Uterus (tissue), 4 donors: ENCODE measurements around the gene PKN3. TPM values are rescaled to one million over a fixed set of nuclear protein-coding genes. Genes with fewer than 3 reads are reported as not detected.

Experiments
- DNase-seq, 2 donors: peaks; one replicate each; pipeline ENCODE4 v3.0.0-alpha.2; 2019 to 2020
- H3K27ac ChIP-seq, 2 donors: fragments of 200-600 bp; sonication (generic); 1 replicate in 1 of 2; 2 replicates in 1 of 2; pipeline ENCODE4 v1.5.1; 2016 to 2018
- H3K27me3 ChIP-seq, 2 donors: fragments of 200-600 bp; sonication (generic); one replicate each; pipeline ENCODE4 v1.5.1; 2018 to 2019; ENCODE audit warnings: control low read depth in 1 of 2
- H3K36me3 ChIP-seq, 2 donors: fragments of 200-600 bp; sonication (generic); one replicate each; pipeline ENCODE4 v1.5.1; 2019; ENCODE audit warnings: control low read depth in 1 of 2
- H3K4me1 ChIP-seq, 2 donors: fragments of 200-600 bp; sonication (generic); one replicate each; pipeline ENCODE4 v1.5.1; 2018 to 2019; ENCODE audit warnings: control low read depth in 1 of 2
- H3K4me3 ChIP-seq, 2 donors: fragments of 200-600 bp; sonication (generic); 1 replicate in 1 of 2; 2 replicates in 1 of 2; pipeline ENCODE4 v1.5.1; 2018 to 2019; ENCODE audit warnings: mild to moderate bottlenecking in 1 of 2
- H3K9me3 ChIP-seq, 2 donors: fragments of 200-600 bp; sonication (generic); one replicate each; pipeline ENCODE4 v1.5.1; 2019; ENCODE audit warnings: control low read depth in 1 of 2
- CTCF ChIP-seq, 4 experiments: fragments of 200-600 bp in 2 of 4; fragments of 450-650 bp in 2 of 4; sonication (generic) in 2 of 4; IDR thresholded peaks; one replicate each; pipeline ENCODE4 v1.5.1; 2016 to 2019; ENCODE audit warnings: antibody characterized with exemption in 4 of 4, mild to moderate bottlenecking in 2 of 4, moderate library complexity in 1 of 4
- POLR2A ChIP-seq, 2 donors: fragments of 450-650 bp; IDR thresholded peaks; one replicate each; pipeline ENCODE4 v1.6.1; 2016; ENCODE audit warnings: antibody characterized with exemption in 2 of 2, mild to moderate bottlenecking in 1 of 2, moderate library complexity in 1 of 2
- intact Hi-C: fragments of 100-400 bp; cut with DNase I; formaldehyde crosslinking; loops from one replicate; pipeline ENCODE4 v1.15.1; 2023; ENCODE audit warnings: low total_unique reads
- total RNA-seq, 4 donors: library from RNA; depleted of rRNA in 3 of 4; stranded (reverse); fragments of >200 nt in 3 of 4; gene quantifications; one replicate each; pipeline versions ENCODE4 v1.1.0 to v1.2.4, GENCODE V29; 2014 to 2023
- donor health status: DM: yes; HTN: yes; CAD: no.

PKN3 gene
- total RNA-seq, 4 donors from 2014 or later: 2.4 to 19.5 (median 4.5) TPM

GRCh38 chr9:128743421-128743820 is 41.1 kb downstream of the PKN3 start:
- no peaks in the 10 kb centered on the region for H3K9me3 ChIP-seq
- no peaks in the 10 kb centered on the region for H3K36me3 ChIP-seq
- H3K4me3 ChIP-seq: no peak overlapping the region
- no peak for DNase-seq
- TF ChIP-seq POLR2A (IDR thresholded peaks at IDR 0.05): no peak
- TF ChIP-seq CTCF (IDR thresholded peaks at IDR 0.05): no peak
- H3K27ac ChIP-seq: no peak overlapping the region
- no peaks in the 10 kb centered on the region for H3K27me3 ChIP-seq
- H3K4me1 ChIP-seq: no peaks in the 10 kb centered on the region
- intact Hi-C loops: no loop called here

- Histone ChIP-seq H3K9me3 (no peaks in the 10 kb centered on the region), H3K27me3 (no peaks in the 10 kb centered on the region), H3K27ac (no peak overlapping the region), H3K36me3 (no peaks in the 10 kb centered on the region), H3K4me3 (no peak overlapping the region), H3K4me1 (no peaks in the 10 kb centered on the region)
- TF ChIP-seq POLR2A (IDR thresholded peaks at IDR 0.05): no peak
- no peak for TF ChIP-seq CTCF (IDR thresholded peaks at IDR 0.05)
- intact Hi-C loops: no loop called here
- no peak for DNase-seq
These were observed 44.9 kb downstream of the PKN3 start for GRCh38 chr9:128747241-128747640.

- TF ChIP-seq CTCF (IDR thresholded peaks at IDR 0.05) (no peak), POLR2A (IDR thresholded peaks at IDR 0.05) (no peak)
- Histone ChIP-seq H3K36me3 (no peaks in the 10 kb centered on the region), H3K4me1 (no peaks in the 10 kb centered on the region), H3K9me3 (no peaks in the 10 kb centered on the region), H3K4me3 (no peak overlapping the region), H3K27ac (no peak overlapping the region), H3K27me3 (no peaks in the 10 kb centered on the region)
- DNase-seq: no peak
- intact Hi-C loops: no loop called here
These were observed 48.8 kb downstream of the PKN3 start for GRCh38 chr9:128750926-128751595.

DNA sequence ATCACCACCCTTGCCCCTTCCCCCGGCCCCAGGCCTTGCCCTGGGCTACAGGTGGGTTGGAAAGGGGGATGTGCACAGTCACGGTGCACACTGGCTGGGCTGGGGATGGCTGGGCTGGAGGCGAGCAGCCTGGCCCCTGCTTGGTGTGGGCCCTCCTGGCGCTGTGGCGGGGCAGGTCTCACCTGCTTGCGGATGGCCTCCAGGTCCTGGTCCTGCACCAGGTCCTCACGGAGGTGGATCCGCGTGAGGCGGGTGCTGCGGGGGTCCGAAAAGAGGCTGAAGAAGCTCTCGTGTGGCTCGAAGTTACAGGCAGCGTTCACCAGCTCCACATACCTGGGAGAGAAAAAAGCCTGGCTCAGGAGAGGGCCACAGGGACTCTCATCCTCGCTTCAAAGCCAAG is 51.3 kb downstream of the PKN3 start:
- Histone ChIP-seq H3K9me3 (no peaks in the 10 kb centered on the region), H3K27ac (no peak overlapping the region), H3K4me3 (no peak overlapping the region), H3K4me1 (no peaks in the 10 kb centered on the region), H3K27me3 (no peaks in the 10 kb centered on the region), H3K36me3 (no peaks in the 10 kb centered on the region)
- no peak for DNase-seq
- TF ChIP-seq POLR2A (IDR thresholded peaks at IDR 0.05) (no peak), CTCF (IDR thresholded peaks at IDR 0.05) (no peak)
- intact Hi-C loops: no loop called here

- intact Hi-C loops: no loop called here
- Histone ChIP-seq H3K36me3 (no peaks in the 10 kb centered on the region), H3K4me3 (no peak overlapping the region), H3K27ac (no peak overlapping the region), H3K27me3 (no peaks in the 10 kb centered on the region), H3K9me3 (no peaks in the 10 kb centered on the region), H3K4me1 (no peaks in the 10 kb centered on the region)
- no peak for DNase-seq
- TF ChIP-seq CTCF (IDR thresholded peaks at IDR 0.05): no peak
These were observed 55.3 kb downstream of the PKN3 start for GRCh38 chr9:128757602-128758001.
